ENCODE data around the gene PRAMEF12.
"Not testable (repeated sequence)": the region's sequence is repeated elsewhere in the genome, so short reads cannot be mapped to it uniquely, and the experiment has no call there.

The PRAMEF12 gene

DNA sequence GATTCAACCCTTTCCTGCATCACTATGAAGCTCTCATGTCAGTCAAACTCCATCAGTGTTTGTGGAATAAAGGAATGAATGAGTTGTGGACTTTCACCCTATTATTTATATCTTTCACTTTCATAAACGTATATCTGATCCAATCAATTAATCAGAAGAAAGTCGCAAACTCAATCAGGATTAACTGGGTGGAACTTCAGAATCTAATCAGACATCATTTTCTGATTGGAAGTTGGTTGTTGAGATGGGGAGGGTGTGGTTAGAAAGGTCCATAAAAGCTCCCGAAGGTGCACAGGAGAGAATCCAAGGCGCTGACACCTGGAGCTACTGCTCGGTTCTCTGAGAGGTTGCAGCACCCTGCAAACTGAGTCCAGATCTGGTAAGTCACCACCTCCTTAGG lies at the start of gene PRAMEF12:
TSS of gene PRAMEF12 (plus strand) at position 301 of the 400 bp plus-strand sequence. CDS start 1,130 bp downstream, outside the sequence.
- no peak for DNase-seq (ENCODE audit: low read depth in 2 of 2)

DNA sequence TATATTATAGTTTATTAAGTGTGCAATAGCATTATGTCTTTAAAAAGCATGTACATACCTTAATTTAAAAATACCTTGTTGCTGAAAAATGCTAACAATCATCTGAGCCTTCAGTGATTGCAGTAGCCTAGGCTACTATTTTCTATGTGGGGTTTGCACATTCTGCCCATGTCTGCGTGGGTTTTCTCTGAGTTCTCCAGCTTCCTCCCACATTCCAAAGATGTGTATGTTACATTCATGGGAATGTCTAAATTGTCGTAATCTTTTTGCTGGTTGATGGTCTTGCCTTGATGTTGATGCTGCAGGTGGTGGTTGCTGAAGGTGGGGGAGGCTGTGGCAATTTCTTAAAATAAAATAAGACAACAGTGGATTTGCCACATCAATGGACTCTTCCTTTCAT lies 45.1 kb upstream of the PRAMEF12 start:
- DNase-seq (ENCODE audit: low read depth in 2 of 2): no peak

DNA sequence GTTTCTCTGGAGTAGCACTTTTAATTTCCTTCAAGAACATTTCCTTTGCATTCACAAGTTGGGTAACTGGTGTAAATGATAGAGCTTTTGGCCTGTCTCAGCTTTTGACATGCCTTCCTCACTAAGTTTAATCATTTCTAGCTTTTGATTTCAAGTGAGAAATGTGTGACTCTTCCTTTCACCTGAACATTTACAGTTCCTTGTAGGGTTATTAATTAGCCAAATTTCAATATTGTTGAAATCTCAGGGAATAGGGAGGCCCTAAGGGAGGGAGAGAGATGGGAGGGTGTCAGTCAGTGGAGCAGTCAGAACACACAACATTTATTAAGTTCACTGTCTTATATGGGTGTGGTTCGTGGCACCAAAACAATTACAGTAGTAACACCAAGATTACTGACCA lies 43.4 kb upstream of the PRAMEF12 start:
- no peak for DNase-seq (ENCODE audit: low read depth in 2 of 2)

DNA sequence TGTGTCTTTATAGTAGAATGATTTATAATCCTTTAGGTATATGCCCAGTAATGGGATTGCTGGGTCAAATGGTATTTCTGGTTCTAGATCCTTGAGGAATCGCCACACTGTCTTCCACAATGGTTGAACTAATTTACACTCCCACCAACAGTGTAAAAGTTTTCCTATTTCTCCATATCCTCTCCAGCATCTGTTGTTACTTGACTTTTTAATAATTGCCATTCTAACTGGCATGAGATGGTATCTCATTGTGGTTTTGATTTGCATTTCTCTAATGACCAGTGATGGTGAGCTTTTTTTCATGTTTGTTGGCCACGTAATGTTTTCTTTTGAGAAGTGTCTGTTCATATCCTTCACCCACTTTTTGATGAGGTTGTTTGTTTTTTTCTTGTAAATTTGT lies 42.5 kb upstream of the PRAMEF12 start:
- DNase-seq (ENCODE audit: low read depth in 2 of 2): not testable (repeated sequence)

DNA sequence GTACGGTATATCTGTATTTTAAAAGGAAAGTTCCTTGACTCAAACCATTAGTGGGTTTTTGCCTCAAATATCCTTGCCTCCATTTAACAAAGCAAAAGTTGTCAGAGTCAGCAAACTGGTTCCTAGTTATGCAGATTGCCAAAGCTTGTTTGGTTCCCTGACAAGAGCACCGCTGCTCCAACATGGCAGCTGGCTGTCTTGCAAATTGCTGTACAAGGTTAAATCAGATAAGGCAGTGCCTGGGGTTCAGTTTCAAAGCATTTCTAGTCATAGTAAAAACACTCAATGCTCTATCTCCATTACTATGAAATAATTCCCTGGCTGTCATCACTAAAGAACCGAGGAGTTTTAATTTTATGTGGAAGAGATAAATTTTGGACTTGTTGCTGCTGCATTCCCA lies 38.9 kb upstream of the PRAMEF12 start:
- no peak for DNase-seq (ENCODE audit: low read depth in 2 of 2)

DNA sequence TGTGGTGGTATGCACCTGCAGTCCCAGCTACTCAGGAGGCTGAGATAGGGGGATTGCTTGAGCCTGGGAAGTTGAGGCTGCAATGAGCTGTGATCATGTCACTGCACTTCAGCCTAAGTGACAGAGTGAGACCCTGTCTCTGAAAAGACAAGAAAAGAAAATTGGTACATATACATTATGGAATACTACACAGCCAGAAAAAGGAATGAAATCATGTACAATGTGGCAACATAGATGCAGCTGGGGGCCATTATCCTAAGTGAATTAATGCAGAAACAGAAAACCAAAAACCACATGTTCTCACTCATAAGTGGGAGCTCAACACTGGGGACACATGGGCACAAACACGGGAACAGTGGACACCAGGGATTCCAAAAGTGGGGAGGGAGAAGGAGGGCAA lies 34.6 kb upstream of the PRAMEF12 start:
- DNase-seq (ENCODE audit: low read depth in 2 of 2): no peak

DNA sequence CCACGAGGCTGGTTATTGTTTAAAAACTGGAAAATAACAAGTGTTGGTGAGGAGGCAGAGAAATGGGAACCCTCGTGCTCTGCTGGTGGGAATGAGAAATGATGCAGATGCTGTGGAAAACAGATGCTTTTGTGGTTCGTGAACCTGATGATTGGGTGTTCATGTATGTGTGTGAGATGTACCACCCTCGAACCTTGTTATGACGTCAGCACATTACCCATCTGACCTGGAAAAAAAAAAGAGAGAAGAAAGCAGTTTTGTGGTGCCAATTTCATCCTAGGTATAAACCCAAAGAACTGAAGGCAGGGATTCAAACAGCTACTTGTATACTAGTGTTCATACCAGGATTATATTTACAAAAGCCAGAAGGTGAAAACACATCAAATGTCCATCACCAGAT lies 33.9 kb upstream of the PRAMEF12 start:
- no peak for DNase-seq (ENCODE audit: low read depth in 2 of 2)

DNA sequence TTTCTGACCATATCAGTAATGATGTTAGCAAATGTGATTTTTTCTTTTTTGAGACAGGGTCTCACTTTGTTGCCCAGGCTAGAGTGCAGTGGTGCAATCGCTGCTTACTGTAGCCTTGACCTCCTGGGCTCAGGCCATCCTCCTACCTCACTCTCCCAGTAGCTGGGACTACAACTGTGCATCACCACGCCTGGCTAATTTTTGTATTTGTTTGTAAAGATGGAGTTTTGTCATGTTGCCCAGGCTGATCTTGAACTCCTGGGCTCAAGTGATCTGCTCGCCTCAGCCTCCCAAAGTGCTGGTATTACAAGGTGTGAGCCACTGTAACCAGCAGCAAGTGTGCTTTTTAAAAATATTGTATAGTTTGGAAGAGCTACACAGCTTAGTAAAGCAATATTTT lies 31.6 kb upstream of the PRAMEF12 start:
- no peak for DNase-seq (ENCODE audit: low read depth in 2 of 2)

DNA sequence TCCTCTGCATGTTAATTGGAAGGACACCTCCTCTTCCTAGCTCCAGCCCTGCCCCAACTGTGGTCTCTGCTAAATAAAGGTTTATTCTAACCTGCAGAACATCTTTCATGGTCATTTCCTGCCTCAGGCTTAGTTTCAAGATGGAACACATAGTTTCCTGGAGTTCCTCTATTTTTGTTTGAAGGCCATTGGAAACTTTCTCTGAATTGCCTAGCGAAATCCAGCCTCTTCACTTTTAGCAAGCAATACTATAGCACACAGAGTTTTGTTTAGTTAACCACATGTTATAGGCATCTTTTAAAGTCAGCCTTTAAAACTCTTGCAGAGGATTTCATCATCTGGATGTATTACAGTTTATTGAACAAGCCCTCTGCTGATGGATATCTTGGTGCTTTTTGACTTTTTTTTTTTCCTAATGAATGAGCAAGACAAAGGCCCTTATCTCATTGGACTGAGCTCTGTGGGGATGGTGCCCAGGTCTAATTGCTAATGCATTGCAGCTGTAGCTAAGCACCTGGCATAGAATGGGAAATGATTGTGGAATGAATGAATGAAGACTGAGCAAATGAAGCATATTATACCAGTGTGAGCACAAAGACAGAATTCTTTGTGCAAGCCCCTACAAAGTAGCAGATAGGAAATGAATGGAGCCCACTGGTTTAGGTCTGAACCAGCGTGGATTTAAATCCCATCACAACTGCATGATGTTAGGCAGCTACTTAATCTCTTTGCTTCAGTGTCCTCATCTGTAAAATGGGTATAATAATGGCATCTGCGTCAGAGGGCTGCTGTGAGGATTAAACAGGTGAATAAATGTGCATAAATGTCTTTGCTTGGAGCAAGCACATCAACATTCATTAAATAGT lies 28.2 kb upstream of the PRAMEF12 start:
- DNase-seq (ENCODE audit: low read depth in 2 of 2): no peak

DNA sequence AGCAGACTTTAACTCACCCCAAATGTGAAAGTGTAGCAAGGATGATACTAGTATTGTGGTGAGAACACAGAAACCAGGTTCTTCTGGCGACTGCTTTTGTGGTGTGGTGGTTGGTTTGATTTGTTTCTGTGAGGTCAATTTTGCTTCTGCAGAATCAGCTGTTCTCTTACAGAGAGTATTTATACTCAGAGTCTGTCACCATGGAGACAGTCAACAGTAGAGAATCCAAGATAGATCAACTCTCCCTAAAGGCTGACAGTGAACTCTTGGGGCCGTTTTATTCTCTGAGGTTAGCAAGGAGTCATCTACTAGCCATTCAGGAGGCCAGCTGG lies 27.6 kb upstream of the PRAMEF12 start, which contains the start of gene CFAP107:
TSS of gene CFAP107 (plus strand) at position 209 of the 332 bp plus-strand sequence. CDS start 231 bp downstream, outside the sequence.
- DNase-seq (ENCODE audit: low read depth in 2 of 2): no peak

DNA sequence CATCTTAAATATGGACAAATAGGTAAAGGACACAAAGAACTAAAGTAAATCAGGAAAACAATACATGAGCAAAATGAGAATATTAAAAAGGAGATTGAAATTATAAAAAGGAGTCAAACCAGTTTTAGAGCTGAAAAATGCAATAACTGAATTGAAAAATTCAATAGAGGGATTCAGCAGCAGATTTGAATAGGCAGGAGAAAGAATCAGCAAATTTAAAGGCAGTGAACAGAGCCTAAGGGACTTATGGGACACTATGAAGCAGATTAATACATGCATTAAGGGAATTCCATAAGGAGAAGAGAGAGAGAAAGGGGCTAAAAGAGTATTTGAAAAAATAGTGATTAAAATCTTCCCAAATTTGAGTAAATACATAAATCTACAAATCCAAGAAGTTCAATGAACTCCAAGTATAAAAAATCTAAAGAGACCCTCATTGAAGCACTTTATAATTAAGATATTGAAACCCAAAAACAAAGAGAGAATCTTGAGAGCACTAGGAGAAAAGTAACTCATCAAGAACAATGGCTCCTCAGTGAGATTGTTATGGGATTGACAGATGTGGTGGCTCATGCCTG lies 24.7 kb upstream of the PRAMEF12 start:
- DNase-seq (ENCODE audit: low read depth in 2 of 2): no peak

DNA sequence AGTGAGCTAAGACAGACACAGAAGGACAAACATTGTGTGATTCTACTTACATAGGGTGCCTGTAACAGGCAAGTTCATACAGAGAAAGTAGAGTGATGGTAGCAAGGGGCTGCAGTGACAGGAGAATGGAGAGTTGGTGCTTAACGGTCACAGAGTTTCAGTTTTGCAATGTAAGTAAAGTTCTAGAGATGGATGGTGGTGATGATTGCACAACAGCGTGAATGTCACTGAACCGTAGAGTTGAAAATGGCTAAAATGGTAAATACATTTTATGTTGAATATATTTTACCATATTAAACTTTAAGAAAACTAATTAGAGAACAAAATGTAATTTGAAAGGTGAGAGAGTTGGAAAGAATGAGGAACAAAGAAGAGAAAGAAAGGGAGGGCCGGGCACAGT lies 18.8 kb upstream of the PRAMEF12 start:
- DNase-seq (ENCODE audit: low read depth in 2 of 2): no peak

DNA sequence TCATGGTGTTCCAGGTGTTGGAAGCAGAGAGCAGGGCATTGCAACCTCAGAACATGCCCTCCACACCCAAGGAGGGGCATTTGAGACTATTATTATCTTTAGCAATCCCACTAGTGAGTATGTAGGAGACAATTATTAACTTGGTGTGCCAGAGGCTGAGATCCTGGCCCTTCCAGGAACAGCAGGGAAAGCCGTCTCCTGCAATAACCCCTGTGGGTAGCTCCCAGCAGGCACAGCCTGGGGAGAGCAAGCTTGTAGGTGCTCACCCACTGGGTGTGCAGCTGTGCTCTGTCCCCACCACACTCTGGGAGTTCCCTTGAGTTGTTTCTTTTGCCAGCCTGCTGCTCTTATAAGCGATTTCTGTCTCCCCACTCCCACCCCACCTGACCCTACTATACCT lies 17.3 kb upstream of the PRAMEF12 start:
- DNase-seq (ENCODE audit: low read depth in 2 of 2): no peak

DNA sequence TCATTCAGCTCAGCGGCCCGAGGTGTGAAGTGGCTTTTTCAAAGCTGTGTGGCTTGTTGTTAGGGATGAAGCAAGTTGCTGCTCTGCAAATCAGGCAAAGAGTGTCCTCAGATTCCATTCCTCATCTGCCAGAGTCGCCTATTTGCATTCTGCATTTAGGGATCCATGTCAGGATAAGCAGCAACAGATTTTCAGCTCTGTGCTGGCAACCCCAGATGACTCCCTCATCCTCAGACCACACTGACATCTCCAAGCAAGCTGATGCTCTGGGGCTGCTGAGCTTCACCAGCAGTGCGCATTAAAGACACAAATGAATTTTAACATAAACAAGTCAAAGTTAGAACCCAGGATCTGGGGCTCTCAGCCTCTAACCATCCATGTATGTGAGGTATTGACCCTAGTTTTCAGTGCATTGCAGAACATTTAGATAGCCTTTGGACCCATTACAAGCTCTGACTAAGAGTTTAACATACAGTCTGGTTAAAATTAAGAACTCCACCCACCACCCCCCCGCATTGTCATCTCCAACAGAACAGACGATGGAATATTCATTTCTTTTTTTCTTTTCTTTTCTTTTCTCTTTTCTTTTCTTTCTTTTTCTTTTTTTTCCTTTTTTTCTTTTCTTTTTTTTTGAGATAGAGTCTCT lies 16.6 kb upstream of the PRAMEF12 start:
- no peak for DNase-seq (ENCODE audit: low read depth in 2 of 2)

DNA sequence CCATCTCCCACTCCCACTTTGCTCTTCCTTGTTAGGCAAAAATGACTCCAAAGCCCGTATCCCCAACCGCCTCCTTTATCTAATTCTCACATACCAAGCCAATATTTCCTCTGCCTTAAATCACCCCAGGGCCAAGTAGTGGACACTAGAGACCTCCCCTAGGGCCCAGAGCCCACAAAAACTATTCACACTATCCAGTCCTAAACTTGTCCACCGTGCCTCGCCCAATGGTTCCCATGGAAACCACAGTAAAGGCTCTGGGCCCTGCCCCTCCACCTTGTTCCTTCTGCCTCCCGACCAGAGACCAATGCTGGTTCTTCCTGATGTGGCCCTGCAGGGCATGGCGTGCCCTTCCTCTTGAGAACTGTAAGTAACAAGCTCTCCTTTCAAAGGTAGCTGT lies 15.7 kb upstream of the PRAMEF12 start:
- no peak for DNase-seq (ENCODE audit: low read depth in 2 of 2)

DNA sequence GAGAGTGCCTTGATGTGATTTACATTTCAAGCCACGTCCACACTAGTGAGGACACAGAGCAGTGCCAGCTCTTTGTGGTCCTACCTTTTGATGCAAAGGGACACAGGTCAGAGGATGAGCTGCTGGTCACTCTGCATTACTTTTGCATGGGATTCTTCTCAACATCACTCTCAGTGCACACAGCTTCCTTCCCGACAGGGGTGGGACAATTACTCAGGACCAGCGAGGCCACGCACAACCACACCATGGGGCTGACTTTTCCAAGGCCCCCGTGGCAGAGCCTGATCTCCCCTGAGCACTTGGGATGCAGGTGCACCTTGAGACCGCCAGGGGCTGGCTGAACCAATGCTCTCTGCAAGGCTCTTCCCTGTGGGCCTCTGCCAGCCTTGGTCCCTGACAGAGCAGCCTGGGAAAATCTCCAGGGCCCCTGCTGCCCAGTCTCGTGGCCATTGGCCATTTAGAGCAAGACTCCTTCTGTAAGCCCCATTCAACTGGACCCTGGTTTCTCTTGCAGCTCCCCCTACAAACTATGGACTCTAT lies 13.2 kb upstream of the PRAMEF12 start:
- no peak for DNase-seq (ENCODE audit: low read depth in 2 of 2)

DNA sequence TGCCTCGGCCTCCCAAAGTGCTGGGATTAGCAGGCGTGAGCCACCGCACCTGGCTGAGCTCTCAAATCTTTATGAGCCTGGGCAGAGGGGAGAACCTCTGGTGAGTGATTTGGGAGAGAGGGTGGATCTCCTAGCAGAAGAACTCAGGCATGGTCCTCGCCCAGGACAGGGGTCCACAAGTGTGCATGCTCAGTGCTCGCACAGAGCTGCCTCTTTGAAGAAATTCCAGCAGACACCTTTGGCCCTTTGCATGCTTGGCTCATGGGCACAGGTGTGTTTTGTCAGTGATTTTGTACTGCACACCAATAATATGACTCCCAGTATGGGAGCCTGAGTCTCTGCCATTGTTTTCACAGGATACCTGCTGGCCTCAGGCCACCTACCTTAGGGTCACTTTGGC lies 11.8 kb upstream of the PRAMEF12 start:
- DNase-seq (ENCODE audit: low read depth in 2 of 2): no peak

DNA sequence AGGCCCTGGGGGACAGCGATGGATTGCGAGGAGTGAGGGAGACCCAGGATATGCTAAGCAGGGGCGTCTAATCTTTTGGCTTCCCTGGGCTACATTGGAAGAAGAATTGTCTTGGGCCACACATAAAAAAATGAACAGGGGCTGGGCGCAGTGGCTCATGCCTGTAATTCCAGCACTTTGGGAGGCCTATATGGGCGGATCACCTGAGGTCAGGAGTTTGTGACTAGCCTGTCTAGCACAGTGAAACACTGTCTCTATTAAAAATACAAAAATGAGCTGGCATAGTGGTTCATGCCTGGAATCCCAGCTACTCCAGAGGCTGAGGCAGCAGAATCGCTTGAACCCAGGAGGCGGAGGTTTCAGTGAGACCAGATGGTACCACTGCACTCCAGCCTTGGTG lies 10.8 kb upstream of the PRAMEF12 start:
- no peak for DNase-seq (ENCODE audit: low read depth in 2 of 2)

DNA sequence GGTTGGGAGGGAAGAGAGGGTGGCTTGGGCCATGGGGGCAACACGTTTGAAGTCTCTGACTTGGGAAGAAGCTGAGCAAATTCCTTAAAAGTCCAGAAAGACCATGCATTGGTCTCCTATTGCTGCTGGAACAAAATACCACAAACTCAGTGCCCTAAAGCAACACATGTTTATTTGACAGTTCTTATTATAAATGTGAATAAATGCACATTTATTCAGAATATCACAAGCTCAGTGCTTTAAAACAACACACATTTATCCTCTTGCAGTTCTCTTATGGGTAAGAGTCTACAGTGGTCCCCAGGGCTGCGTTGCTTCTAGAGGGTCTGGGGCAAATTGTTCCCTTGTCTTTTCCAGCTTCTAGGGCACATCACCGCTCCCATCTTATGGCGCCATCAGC lies 10.1 kb upstream of the PRAMEF12 start:
- DNase-seq (ENCODE audit: low read depth in 2 of 2): no peak

DNA sequence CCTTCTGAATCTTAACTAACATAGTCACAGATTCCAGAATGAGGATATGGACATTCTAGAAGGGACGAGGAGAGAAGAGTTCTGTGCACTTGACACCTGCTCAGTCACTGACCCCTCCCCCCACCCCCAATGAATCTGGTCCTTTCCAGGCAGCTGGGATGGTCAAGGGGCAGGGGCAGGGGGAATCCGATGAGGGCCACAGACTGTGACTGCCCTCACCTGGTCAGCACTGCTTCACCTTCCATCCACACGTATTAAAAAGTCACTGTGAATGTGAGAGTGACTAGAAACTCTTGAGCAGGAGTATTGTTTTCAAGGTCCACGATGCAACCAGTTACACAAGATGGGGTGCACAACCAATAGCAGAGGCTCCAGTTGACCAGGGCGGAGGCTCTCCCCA lies 9.5 kb upstream of the PRAMEF12 start:
- DNase-seq (ENCODE audit: low read depth in 2 of 2): no peak

DNA sequence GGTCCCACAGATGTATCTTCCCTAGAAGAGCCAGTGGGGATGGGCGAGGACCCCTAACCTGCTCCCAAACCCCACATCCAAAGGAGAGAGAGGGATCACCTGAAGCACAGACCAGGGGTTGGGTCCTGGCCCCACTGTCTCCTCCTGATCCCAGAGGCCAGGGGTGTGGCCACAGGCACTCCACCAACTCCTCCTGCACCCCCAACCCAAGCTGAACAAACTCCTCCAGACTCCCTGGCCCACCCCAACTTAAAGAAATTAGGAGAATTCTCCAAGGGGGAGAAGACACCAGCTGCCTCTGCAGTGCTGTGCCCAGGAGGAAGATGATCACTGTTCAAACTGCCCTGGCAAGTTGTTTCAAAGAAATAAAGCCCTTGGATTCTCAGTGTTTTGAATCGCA lies 4.5 kb upstream of the PRAMEF12 start:
- DNase-seq (ENCODE audit: low read depth in 2 of 2): no peak

DNA sequence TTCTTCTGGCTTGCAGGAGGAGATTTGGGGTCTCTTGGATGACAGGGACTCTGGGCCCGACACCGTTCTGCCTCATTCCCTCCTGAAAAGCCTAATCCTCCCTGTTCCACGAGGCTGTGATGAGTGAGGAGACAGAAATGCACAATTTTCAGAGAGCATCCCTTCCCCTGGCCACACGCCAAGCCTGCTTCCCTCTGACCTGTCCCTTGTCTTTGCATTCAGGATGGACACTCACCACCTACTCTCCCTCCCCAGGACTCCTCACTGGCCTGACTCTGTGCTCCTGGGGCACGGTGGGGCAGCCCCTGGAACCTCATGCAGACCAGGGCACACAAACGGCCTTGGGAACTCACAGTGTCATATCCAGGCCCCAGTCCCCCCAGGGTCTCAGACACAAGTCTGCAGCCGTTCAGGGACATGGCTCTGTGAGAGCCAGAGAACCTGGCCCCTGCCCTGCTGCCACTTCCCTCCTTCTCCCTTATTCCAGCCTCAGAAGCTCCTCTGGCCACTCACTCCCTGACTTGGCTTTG lies 3.5 kb upstream of the PRAMEF12 start:
- DNase-seq (ENCODE audit: low read depth in 2 of 2): no peak

DNA sequence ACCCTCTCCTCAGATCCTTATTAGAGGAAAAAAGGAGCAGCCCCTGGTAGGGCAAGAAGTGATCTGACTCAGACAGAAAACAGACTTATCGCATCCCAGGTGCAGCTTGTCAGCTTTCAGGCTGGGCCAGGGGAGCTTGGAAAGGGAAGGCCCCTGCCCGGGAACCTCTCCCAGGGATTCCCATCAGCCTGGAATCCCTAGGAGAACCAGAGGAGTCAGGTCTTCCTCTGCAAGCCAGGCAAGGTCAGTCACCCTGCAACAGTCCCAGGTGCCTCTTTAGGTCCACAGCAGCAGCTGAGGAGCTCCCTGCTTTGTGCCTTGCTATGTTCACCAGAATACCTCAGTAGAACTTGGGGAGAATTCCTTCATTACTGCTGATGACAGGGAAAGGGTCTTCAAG lies 2.9 kb upstream of the PRAMEF12 start:
- DNase-seq (ENCODE audit: low read depth in 2 of 2): no peak

Measured in activated CD4-positive, alpha-beta T cell treated with anti-CD3 and anti-CD28 coated beads for 24 hours (primary cell).